ENCODE measurements around the gene TBC1D16. TPM values are rescaled to one million over a fixed set of nuclear protein-coding genes. Genes with fewer than 3 reads are reported as not detected.

TBC1D16 gene
- total RNA-seq, 1 experiment from 2014 or later, result 85.8 TPM

GRCh38 chr17:80061421-80061820 lies 25.7 kb upstream of the TBC1D16 start:
- Histone ChIP-seq H3K14ac (ENCODE audit: insufficient read depth, low read length) (no peak overlapping the region), H4K20me1 (ENCODE audit: control insufficient read depth, insufficient read depth, insufficient read length) (no peaks in the 10 kb centered on the region), H2BK20ac (ENCODE audit: low read depth, low read length, poor library complexity, severe bottlenecking) (no peak overlapping the region), H2AFZ (ENCODE audit: low read length) (no peak overlapping the region), H4K5ac (ENCODE audit: insufficient read length, low read depth, low read length) (no peak overlapping the region), H3K23me2 (ENCODE audit: insufficient read length, low read depth, low read length, poor library complexity, severe bottlenecking) (no peaks in the 10 kb centered on the region), H3K79me2 (ENCODE audit: insufficient read depth, low read length) (no peaks in the 10 kb centered on the region), H3K9me3 (ENCODE audit: control insufficient read depth, low read depth, low read length) (no peaks in the 10 kb centered on the region), H4K8ac (replicated peaks; ENCODE audit: insufficient read length, low read depth, low read length) (no peak overlapping the region), H3K18ac (ENCODE audit: insufficient read length, low read depth, low read length) (no peak overlapping the region), H3K9ac (ENCODE audit: extremely low read depth, insufficient read length, low read length) (no peak overlapping the region), H3K23ac (ENCODE audit: insufficient read length, low read depth, low read length) (no peak overlapping the region), H2BK5ac (ENCODE audit: insufficient read length, low read length) (no peak overlapping the region), H3K27ac (ENCODE audit: insufficient read length, low read depth, low read length) (no peak overlapping the region), H2AK5ac (ENCODE audit: insufficient read length, low read length) (no peak overlapping the region), H2BK15ac (ENCODE audit: low read depth, low read length) (no peak overlapping the region), H3K79me1 (ENCODE audit: insufficient read depth, low read depth, low read length, poor library complexity, severe bottlenecking) (no peaks in the 10 kb centered on the region), H4K91ac (ENCODE audit: insufficient read length, low read depth, low read length) (no peak overlapping the region), H3K4me1 (ENCODE audit: insufficient read depth, low read length) (no peaks in the 10 kb centered on the region; the same call in 1 of the 2 replicates), H3K4ac (ENCODE audit: low read depth, low read length) (no peak overlapping the region), H3T11ph (ENCODE audit: low read length) (no peak overlapping the region), H2BK120ac (ENCODE audit: low read depth, low read length, poor library complexity, severe bottlenecking) (no peak overlapping the region), H3K56ac (ENCODE audit: insufficient read length, low read depth, low read length) (no peak overlapping the region), H3K4me2 (ENCODE audit: insufficient read depth, insufficient read length, low read length) (no peak overlapping the region), H2BK12ac (ENCODE audit: insufficient read length, low read depth, low read length) (no peak overlapping the region), H3K27me3 (ENCODE audit: insufficient read depth, low read length) (no peaks in the 10 kb centered on the region)
- H3K27ac Mint-ChIP-seq, result no peak overlapping the region
- TF ChIP-seq CTCF (conservative IDR thresholded peaks at IDR 0.05), result no peak
- peaks cover 0 to 5% (median 2%) of the 10 kb centered on the region in 3 experiments; a peak in 3 of 7 replicates for H3K36me3 Mint-ChIP-seq (ENCODE audit: insufficient read depth in 1 of 3, low read depth in 3 of 3)
- no peak overlapping the region for H3K4me3 Mint-ChIP-seq
- no CpG with 5 or more reads among the region's 12 CpGs for WGBS (ENCODE audit: extremely low coverage, insufficient read length, low lambda C conversion rate)
- H3K9me3 Mint-ChIP-seq, result no peaks in the 10 kb centered on the region
- H3K27me3 Mint-ChIP-seq (ENCODE audit: low read depth), result no peaks in the 10 kb centered on the region
- H3K4me1 Mint-ChIP-seq, result peaks cover 14 to 21% of the 10 kb centered on the region in 2 experiments
- no peak for DNase-seq
